Stimulated activated CD8-positive, alpha-beta memory T cell treated with anti-CD3 and anti-CD28 coated beads, Interleukin-15, amount 100 ng/mL, for 1 hour (primary cell): ENCODE results near the gene FOXI2.

Source experiments
- DNase-seq: peaks from one replicate; pipeline ENCODE4 v3.0.0-alpha.2; 2020; ENCODE audit warnings: low read depth

The FOXI2 gene

DNA sequence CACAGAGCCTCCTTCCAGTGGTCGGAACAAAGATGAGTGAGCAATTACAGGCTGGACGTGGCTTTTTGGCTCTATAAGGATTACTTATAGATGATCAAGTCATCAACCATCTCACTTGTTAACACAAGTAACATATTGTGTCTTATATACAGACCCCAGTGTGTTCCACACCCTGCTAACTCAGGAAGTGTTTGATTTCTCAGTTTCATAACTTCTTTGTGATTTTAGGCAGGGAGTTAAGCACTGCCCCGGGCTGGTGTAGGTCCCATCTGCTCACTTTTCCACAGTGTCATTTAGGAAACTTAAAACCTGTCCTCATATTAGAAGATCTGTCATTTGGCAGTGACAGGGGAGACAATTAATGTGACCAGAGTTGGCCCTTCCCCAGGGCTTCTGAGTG lies 6.2 kb downstream of the FOXI2 start:
- DNase-seq: no peak

DNA sequence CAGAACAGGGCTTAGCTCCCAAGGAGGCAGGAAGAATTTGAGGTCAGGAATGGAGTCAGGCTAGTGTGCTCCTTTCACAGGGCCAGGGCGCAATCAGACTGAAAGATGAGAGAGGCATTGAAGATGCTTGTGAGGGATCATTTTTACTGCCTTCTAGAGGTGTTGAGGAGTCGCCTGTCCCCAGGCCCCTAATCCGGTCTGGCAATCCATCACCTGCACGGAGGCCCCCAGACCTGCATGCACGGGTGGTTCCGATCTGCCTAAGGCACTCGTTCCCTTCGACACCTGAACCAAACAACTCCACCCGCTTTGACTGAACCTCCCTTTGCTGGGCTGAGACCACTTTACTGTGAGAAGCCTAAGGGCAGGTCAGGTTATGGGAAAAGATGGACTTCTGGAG lies 8.0 kb downstream of the FOXI2 start:
- no peak for DNase-seq

DNA sequence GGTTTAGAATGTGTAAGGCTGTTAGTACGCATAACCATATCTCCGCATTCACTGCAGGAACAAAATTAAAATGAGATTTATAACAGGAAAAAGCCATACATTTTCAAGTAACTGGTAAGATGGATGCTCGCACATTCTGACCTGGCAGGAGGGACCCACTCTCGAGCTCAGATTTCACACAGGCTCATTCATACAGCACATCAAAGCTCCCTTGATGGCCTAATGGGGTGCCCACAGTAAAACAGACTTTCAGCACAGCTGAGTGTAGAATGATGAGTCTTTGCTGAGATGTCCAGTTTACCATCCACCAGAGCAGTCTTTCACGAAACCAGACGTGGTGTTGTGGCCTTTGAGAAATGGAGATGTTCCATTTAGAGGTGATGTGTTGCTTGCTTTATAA lies 8.9 kb downstream of the FOXI2 start:
- DNase-seq: no peak

DNA sequence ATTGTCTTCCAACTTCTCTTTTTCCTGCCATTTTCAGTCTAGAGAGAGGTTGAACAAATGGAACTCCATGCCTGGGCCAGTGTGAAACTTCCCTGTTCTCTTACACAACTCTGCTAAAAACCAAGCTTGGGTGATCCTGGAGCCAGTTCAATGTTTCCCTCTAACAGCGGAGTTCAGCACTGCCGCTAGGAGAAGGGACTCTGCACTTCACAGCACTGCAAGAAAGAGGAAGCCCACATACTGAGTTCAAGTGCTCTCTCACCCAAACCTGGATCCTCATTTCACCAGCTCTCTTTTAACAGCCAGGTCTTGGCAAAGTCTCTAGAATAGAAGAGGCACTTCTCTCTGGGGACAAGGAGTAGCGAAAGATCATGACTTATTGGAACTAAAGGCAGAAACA lies 18.8 kb downstream of the FOXI2 start:
- no peak for DNase-seq

DNA sequence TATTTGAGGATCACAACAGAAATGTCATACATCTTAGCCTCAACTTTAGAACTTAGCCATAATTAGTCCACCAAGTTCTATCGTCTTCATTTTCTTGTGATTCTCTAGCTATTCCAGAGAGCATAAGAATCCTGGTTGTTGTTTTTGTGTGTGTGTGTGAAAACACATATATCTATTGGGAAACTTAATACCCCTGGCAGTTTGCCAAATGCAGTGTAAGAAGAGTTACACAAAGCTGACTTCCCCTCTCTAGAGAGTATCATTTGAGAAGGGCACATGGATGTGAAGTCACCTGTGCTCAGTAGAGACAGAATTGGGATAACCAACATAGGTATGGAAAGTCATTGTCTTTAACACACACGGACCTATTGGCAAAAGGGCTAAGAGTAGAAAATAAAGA lies 19.3 kb downstream of the FOXI2 start:
- DNase-seq: no peak

DNA sequence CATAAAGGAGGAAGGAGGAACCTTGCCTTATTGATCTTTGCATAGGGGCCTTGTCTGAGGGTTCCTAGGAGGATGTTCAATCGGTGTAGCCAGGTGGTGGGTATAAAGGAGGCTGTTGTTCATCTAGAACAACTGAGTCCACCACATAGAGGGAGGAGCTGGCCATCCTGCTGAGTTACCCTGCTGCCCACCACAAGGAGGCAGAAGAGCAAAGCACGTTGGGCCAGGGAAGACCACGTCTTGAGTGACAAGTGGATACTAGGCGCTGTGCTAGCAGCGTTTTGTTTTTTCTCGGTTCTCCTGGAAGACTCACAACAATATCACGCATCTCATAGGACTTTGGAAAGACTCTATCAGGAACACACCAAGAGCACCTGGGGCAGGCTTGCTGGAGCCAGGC lies 20.0 kb downstream of the FOXI2 start:
- no peak for DNase-seq

DNA sequence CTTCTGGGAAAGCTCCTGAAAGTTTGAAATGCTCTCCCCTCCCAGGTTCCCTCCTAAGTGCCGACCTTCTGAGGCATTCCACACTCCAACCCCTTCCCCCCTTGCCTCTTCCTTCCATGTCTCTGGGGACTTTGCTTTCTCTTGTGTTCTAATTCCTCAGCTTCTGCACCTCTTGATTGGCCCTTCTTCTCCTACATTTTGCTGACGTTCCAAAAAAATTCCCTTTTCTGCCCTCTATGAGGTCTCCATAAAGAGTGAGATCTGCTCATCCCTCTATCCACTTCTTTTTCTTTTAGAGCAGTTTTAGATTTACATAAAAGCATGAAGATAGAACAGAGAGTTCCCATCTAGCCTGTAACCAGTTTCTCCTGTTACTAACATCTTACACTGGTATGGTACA lies 22.3 kb downstream of the FOXI2 start:
- DNase-seq: no peak

DNA sequence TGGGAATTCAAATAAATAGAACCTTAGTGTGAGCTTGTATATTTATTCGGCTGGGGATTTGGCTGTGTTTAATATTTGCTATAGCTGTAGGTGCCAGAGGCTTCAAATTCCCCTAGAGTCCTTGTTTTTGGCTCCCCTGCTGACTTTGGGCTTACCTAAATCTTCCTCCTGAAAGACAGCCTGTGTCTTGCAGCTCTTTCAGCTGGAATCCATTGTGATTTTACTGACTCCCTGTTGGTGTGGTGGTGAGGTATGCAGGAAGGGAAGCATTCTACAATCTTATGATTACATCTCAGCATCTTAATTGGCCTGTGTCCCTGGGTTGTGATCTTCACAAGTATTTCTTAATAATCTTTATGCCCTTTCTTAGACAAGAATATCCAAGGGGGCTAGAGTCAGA lies 25.9 kb downstream of the FOXI2 start:
- DNase-seq: no peak

DNA sequence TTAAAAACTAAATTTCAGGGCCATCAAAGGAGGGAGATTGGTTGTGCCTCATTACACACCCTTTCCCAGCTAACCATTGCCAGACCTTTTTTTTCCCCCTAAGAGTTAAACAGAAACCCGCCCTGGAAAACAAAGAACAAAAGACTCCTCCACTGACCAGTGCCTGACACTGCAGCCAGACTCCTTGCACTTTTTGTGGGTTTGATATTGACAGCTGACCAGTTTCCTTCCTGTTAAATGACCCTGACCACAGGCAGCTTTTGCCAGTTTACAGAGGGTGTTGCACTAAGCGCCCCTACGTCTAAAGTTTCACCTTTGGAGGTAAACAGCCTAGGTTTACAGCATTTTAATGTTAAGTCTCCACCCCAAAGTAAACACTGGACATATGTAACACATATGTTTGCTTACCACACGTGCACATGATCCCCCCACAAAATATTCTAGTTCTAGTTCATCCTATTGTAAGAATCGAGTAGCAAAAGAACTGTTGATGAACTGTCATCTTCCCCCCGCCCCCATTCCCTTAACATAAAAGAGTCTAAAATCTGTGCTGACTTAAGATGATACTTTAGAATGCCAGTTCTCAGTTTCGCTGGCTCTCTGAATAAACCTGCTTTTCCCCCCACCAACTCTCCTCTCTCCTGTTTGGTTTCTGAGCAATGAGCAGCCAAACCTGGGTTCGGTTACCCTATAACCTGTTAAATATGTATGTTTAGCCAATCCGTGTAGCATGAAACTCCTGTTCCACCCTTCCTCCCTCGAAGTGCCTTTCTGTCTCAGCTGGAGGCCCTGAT lies 38.0 kb downstream of the FOXI2 start:
- no peak for DNase-seq

DNA sequence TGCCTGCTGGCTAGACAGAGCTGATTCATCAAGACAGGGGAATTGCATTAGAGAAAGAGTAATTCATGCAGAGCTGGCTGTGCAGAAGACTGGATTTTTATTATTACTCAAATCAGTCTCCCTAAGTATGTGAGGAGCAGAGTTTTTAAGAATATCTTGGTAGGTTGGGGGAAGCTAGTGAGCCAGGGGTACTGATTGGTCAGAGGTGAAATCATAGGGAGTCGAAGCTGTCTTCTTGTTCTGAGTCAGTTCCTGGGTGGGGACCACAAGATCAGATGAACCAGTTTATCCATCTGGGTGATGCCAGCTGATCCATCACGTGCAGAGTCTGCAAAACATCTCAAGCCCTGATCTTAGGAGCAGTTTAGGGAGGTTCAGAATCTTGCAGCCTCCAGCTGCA lies 39.8 kb downstream of the FOXI2 start:
- no peak for DNase-seq

DNA sequence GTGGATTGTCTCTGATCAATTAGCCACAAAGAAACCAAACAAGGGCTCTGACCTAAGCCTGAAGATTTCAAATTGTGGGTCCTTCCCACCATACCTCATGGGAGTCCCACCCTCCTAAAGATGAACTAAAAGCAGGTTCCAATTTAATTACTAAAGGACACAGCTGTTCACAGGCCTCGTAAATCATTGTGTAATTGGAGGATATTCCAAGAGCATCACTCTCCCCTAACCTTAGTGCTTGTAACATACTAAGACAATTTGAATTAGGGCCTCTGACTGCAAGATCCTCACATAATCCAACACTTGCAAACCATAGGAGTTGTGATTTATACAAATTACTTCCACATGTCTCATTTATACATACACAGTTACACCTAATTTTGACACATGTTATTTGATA lies 44.4 kb downstream of the FOXI2 start:
- DNase-seq: no peak

DNA sequence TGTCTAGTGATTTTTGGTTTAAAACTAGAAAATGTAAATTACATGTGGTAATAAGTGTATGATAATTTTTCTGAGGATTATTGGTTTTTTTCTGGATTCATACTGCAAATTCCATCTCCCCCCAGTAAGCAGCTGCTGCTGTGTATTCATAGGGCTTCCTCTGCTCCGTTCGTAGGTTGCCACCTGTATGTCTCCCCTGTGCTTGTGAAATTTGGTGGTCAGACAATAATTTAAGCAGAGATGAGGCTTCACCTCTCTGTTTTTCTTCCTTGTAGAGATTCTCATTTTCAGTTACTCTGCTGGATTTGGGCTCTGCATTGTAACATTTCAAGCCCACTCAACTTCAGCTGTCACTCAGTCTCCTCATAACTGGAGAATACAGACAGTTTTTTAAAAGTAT lies 50.9 kb downstream of the FOXI2 start:
- no peak for DNase-seq

DNA sequence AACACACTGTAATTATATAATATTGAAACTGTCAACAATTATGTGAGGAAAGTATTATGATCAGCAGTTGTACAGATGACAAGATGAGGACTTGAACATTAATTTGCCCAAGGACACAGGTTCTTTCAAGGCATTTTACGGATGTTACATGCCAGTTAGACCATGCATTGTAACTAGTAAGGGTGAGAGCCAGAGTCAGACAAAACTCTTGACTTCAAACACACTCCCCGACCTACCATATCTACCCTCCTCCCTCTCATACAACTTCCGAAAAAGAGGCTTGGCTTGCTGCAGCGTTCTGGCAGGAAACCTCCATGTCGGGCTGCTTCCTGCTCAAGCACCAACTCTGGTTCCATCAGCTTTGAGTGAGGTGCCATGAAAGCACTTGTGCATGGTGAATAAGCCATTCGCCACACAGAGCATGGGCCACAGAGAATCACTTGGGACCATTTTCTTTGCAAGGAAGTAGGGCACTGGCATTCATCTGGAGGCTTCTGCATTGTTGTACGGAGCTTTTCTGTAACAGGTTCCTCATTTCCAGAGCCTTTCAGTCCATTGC lies 53.2 kb downstream of the FOXI2 start:
- DNase-seq: no peak
